Endothelial cell of umbilical vein (primary cell): ENCODE results near the gene GPATCH4.

Experiments used
- CTCF ChIP-seq, 2 donors: IDR thresholded peaks; 1 replicate in 1 of 2; 2 replicates in 1 of 2; pipeline ENCODE4 v1.5.1; 2011; ENCODE audit warnings: low read length in 2 of 2, mild to moderate bottlenecking in 2 of 2, moderate library complexity in 2 of 2, control low read depth in 1 of 2, inconsistent platforms in 1 of 2, low read depth in 1 of 2; ENCODE audit not compliant: insufficient read depth in 1 of 2; ENCODE audit errors: extremely low read depth in 1 of 2
- EZH2 ChIP-seq: IDR thresholded peaks from 2 replicates; pipeline ENCODE4 v1.6.1; 2012; ENCODE audit warnings: borderline replicate concordance, low read depth, mild to moderate bottlenecking, moderate library complexity, low read length, inconsistent platforms; ENCODE audit not compliant: severe bottlenecking
- FOS ChIP-seq: IDR thresholded peaks from 2 replicates; pipeline ENCODE4 v1.6.1; 2011; ENCODE audit warnings: mild to moderate bottlenecking, low read length, moderate library complexity, borderline replicate concordance; ENCODE audit not compliant: insufficient read depth
- GATA2 ChIP-seq: IDR thresholded peaks from 2 replicates; pipeline ENCODE4 v1.7.0; 2011; ENCODE audit warnings: low read depth, mild to moderate bottlenecking, moderate library complexity, mixed read lengths, low read length; ENCODE audit not compliant: insufficient read length, insufficient read depth
- MAX ChIP-seq: IDR thresholded peaks from 2 replicates; pipeline ENCODE4 v1.6.1; 2011; ENCODE audit not compliant: insufficient read depth, insufficient read length
- MYC ChIP-seq: IDR thresholded peaks from one replicate; pipeline ENCODE4 v1.6.1; 2011; ENCODE audit warnings: mild to moderate bottlenecking, low read depth, low read length
- POLR2A ChIP-seq: IDR thresholded peaks from 2 replicates; pipeline ENCODE4 v1.6.1; 2012; ENCODE audit warnings: low read depth, mild to moderate bottlenecking, control low read depth, low read length
- POLR2AphosphoS5 ChIP-seq: IDR thresholded peaks from 2 replicates; pipeline ENCODE4 v1.6.1; 2012; ENCODE audit warnings: low read depth, mild to moderate bottlenecking, control low read depth, low read length, moderate library complexity; ENCODE audit not compliant: insufficient read depth

- no peak for TF ChIP-seq POLR2AphosphoS5
- TF ChIP-seq CTCF (IDR thresholded peaks at IDR 0.05; ENCODE audit: extremely low read depth in 1 of 2, insufficient read depth in 1 of 2, low read depth in 1 of 2, low read length in 2 of 2), result no peak
- no peak for TF ChIP-seq POLR2A
- TF ChIP-seq EZH2, result peak; percentile 100
- no peak for TF ChIP-seq MAX
- no peak for TF ChIP-seq GATA2
- TF ChIP-seq MYC, result no peak
- TF ChIP-seq FOS, result no peak
Measured at GRCh38 chr1:156642265-156643048, 41.2 kb upstream of the GPATCH4 start.
